ENCODE data around the gene MAN2A2. TPM values are rescaled to one million over a fixed set of nuclear protein-coding genes. Genes with fewer than 3 reads are reported as not detected.
A peak's percentile ranks its signal among the peaks of the same experiment; 100 is the strongest.

The MAN2A2 gene
- total and polyA plus RNA-seq, 9 of the 15 experiments (the other 6 are each of a cell fraction or from before 2014, with no cell fraction given) = 7.3 to 151 (median 43.4) TPM

GRCh38 chr15:90915808-90916440 is 12.8 kb downstream of the MAN2A2 start (continued):
- TF ChIP-seq E2F8 (IDR thresholded peaks at IDR 0.05; ENCODE audit: low read depth, partially characterized antibody) = no peak
- TF ChIP-seq BCLAF1 (IDR thresholded peaks at IDR 0.05; ENCODE audit: borderline replicate concordance in 1 of 2, control insufficient read depth in 1 of 2, low read depth in 2 of 2, low read length in 1 of 2) = no peak
- TF ChIP-seq SMAD1 (IDR thresholded peaks at IDR 0.05; ENCODE audit: low read depth, low read length, partially characterized antibody) = no peak
- 0 out of 4 replicates have a peak, but pooled peaks of 1 of the 2 experiments have one; percentile 11 for TF ChIP-seq TRIM24 (IDR thresholded peaks at IDR 0.05)
- no peak for TF ChIP-seq ZNF140 (CRISPR knock-in tag; IDR thresholded peaks at IDR 0.05)
- no peak for TF ChIP-seq CBX8 (IDR thresholded peaks at IDR 0.05; ENCODE audit: borderline replicate concordance, extremely low read depth, low read depth, low read length, poor library complexity, severe bottlenecking)
- TF ChIP-seq BRD4 (IDR thresholded peaks at IDR 0.05) = no peak
- TF ChIP-seq HDAC2 (IDR thresholded peaks at IDR 0.05) = peak; percentile 73; the same call in 1 of the 2 replicates
- TF ChIP-seq, protein P1, sequence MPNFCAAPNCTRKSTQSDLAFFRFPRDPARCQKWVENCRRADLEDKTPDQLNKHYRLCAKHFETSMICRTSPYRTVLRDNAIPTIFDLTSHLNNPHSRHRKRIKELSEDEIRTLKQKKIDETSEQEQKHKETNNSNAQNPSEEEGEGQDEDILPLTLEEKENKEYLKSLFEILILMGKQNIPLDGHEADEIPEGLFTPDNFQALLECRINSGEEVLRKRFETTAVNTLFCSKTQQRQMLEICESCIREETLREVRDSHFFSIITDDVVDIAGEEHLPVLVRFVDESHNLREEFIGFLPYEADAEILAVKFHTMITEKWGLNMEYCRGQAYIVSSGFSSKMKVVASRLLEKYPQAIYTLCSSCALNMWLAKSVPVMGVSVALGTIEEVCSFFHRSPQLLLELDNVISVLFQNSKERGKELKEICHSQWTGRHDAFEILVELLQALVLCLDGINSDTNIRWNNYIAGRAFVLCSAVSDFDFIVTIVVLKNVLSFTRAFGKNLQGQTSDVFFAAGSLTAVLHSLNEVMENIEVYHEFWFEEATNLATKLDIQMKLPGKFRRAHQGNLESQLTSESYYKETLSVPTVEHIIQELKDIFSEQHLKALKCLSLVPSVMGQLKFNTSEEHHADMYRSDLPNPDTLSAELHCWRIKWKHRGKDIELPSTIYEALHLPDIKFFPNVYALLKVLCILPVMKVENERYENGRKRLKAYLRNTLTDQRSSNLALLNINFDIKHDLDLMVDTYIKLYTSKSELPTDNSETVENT (CRISPR knock-in tag; IDR thresholded peaks at IDR 0.05) = no peak
- TF ChIP-seq POLR2AphosphoS5 (IDR thresholded peaks at IDR 0.05; ENCODE audit: control insufficient read depth, insufficient read depth, low read depth, low read length) = peak; percentile 30; the same call in 1 of the 2 replicates
- TF ChIP-seq TCF7L2 (IDR thresholded peaks at IDR 0.05; ENCODE audit: low read depth, low read length) = no peak
- no peak for TF ChIP-seq KDM1A (IDR thresholded peaks at IDR 0.05)
- TF ChIP-seq, protein P2, sequence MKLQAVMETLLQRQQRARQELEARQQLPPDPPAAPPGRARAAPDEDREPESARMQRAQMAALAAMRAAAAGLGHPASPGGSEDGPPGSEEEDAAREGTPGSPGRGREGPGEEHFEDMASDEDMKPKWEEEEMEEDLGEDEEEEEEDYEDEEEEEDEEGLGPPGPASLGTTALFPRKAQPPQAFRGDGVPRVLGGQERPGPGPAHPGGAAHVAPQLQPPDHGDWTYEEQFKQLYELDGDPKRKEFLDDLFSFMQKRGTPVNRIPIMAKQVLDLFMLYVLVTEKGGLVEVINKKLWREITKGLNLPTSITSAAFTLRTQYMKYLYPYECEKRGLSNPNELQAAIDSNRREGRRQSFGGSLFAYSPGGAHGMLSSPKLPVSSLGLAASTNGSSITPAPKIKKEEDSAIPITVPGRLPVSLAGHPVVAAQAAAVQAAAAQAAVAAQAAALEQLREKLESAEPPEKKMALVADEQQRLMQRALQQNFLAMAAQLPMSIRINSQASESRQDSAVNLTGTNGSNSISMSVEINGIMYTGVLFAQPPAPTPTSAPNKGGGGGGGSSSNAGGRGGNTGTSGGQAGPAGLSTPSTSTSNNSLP (IDR thresholded peaks at IDR 0.05; ENCODE audit: borderline replicate concordance, low read depth, low read length) = no peak
- no peak for TF ChIP-seq POU5F1 (IDR thresholded peaks at IDR 0.05; ENCODE audit: borderline replicate concordance, low read depth, low read length, partially characterized antibody)
- TF ChIP-seq FOXK1 (CRISPR knock-in tag; IDR thresholded peaks at IDR 0.05; ENCODE audit: borderline replicate concordance) = no peak
- no peak for TF ChIP-seq NCOA2 (IDR thresholded peaks at IDR 0.05; ENCODE audit: partially characterized antibody in 2 of 2)
- TF ChIP-seq ZNF444 (CRISPR knock-in tag; IDR thresholded peaks at IDR 0.05) = no peak
